Measurements from ENCODE around the gene C10orf53. TPM values are rescaled to one million over a fixed set of nuclear protein-coding genes. Genes with fewer than 3 reads are reported as not detected.

The C10orf53 gene
- total RNA-seq, 1 experiment from 2014 or later = not detected

DNA sequence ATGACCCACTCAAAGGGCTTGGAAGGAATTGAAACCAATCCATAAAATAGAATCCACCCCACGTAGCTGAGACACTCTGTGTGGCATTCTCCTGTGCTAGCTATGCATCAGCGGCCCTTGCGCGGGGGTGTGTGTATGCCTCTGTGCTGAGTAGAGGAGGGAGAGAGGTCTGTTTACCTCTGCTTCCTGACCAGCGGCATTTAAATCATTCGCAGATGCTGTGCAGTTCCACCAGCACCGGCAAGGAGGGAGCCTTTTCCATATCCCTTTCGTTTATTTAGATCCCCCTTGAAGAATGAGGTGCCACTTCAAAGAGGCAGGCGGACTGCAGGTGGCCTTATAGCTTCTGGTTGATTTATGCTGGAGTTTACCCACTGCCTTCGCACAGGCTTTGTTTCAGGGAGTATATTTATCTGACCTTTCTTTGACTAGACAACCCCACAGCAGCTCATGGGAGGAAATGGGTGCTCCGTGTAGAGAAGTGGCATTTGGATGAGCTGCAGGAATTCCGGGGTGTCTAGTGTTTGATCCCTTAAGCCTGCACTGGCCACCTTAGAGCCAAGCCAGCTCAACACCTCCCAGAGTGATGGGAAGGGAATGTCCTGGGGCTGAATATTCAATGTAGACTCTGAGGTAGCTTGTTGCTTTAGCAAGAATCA lies 11.4 kb downstream of the C10orf53 start:
- no peak overlapping the region for H3K9ac ChIP-seq (ENCODE audit: extremely low read depth, insufficient read length, low read length)
- H2BK120ac ChIP-seq (ENCODE audit: low read depth, low read length, poor library complexity, severe bottlenecking) = no peak overlapping the region
- no peak for DNase-seq
- peak overlapping the region; percentile 70 for H3K4me2 ChIP-seq (ENCODE audit: insufficient read depth, insufficient read length, low read length)
- no peak overlapping the region for H3K27ac Mint-ChIP-seq
- H2BK5ac ChIP-seq (ENCODE audit: insufficient read length, low read length) = no peak overlapping the region
- H2AFZ ChIP-seq (ENCODE audit: low read length) = no peak overlapping the region
- peaks cover 0 to 19% (median 16%) of the 10 kb centered on the region in 3 experiments; a peak in 5 of 7 replicates for H3K36me3 Mint-ChIP-seq (ENCODE audit: insufficient read depth in 1 of 3, low read depth in 3 of 3)
- peaks cover 50 to 53% of the 10 kb centered on the region in 2 experiments for H3K4me1 Mint-ChIP-seq
- H3K14ac ChIP-seq (ENCODE audit: insufficient read depth, low read length) = no peak overlapping the region
- H3K18ac ChIP-seq (ENCODE audit: insufficient read length, low read depth, low read length) = no peak overlapping the region
- no peak overlapping the region for H3K4ac ChIP-seq (ENCODE audit: low read depth, low read length)
- H3K27ac ChIP-seq (ENCODE audit: insufficient read length, low read depth, low read length) = no peak overlapping the region
- H3K9me3 ChIP-seq (ENCODE audit: control insufficient read depth, low read depth, low read length) = peaks cover 13% of the 10 kb centered on the region
- peaks cover 67% of the 10 kb centered on the region for H3K27me3 ChIP-seq (ENCODE audit: insufficient read depth, low read length)
- H3K56ac ChIP-seq (ENCODE audit: insufficient read length, low read depth, low read length) = no peak overlapping the region
- peaks cover 21 to 35% of the 10 kb centered on the region in 2 experiments for H3K9me3 Mint-ChIP-seq
- peak overlapping the region; percentile 38 to 69; a peak in 4 of 5 replicates for H3K4me3 Mint-ChIP-seq
- WGBS (ENCODE audit: extremely low coverage, insufficient read length, low lambda C conversion rate) = no CpG with 5 or more reads among the region's 12 CpGs
- H4K8ac ChIP-seq (replicated peaks; ENCODE audit: insufficient read length, low read depth, low read length) = no peak overlapping the region
- H2BK12ac ChIP-seq (ENCODE audit: insufficient read length, low read depth, low read length) = no peak overlapping the region
- H3K79me1 ChIP-seq (ENCODE audit: insufficient read depth, low read depth, low read length, poor library complexity, severe bottlenecking) = no peaks in the 10 kb centered on the region
- H4K91ac ChIP-seq (ENCODE audit: insufficient read length, low read depth, low read length) = no peak overlapping the region
- no peak overlapping the region for H3T11ph ChIP-seq (ENCODE audit: low read length)
- H2AK5ac ChIP-seq (ENCODE audit: insufficient read length, low read length) = no peak overlapping the region
- TF ChIP-seq CTCF (conservative IDR thresholded peaks at IDR 0.05) = no peak
- H4K5ac ChIP-seq (ENCODE audit: insufficient read length, low read depth, low read length) = no peak overlapping the region
- H3K27me3 Mint-ChIP-seq (ENCODE audit: low read depth) = peaks cover 100% of the 10 kb centered on the region
- H3K23ac ChIP-seq (ENCODE audit: insufficient read length, low read depth, low read length) = no peak overlapping the region
- H3K23me2 ChIP-seq (ENCODE audit: insufficient read length, low read depth, low read length, poor library complexity, severe bottlenecking) = peaks cover 6% of the 10 kb centered on the region
- no peak overlapping the region for H2BK20ac ChIP-seq (ENCODE audit: low read depth, low read length, poor library complexity, severe bottlenecking)
- H4K20me1 ChIP-seq (ENCODE audit: control insufficient read depth, insufficient read depth, insufficient read length) = no peaks in the 10 kb centered on the region
- no peaks in the 10 kb centered on the region for H3K79me2 ChIP-seq (ENCODE audit: insufficient read depth, low read length)
- H2BK15ac ChIP-seq (ENCODE audit: low read depth, low read length) = no peak overlapping the region
- peaks cover 4% of the 10 kb centered on the region; the same call in 1 of the 2 replicates for H3K4me1 ChIP-seq (ENCODE audit: insufficient read depth, low read length)
